IMR-90 (cell line): Measurements from ENCODE around the gene TMEM100. TPM values are rescaled to one million over a fixed set of nuclear protein-coding genes. Genes with fewer than 3 reads are reported as not detected.

Experiments used
- ATAC-seq: fragments of 200-7000 bp; cut with Tn5 transposase; 2 replicates; pipeline ENCODE4 v1.9.1; 2020; ENCODE audit warnings: low read depth, mild to moderate bottlenecking, moderate library complexity
- BruUV-seq: library from RNA; stranded (reverse); fragments of 400-500 nt; replicated peaks from 2 replicates; lab custom pipeline; 2021; lab: Mats Ljungman, UMichigan
- CTCF ChIA-PET: fragments of 300-600 bp; formaldehyde crosslinking; extraction: SDS; loops from one replicate; lab custom pipeline; 2021; ENCODE audit warnings: antibody characterized with exemption; lab: Yijun Ruan, JAX
- POLR2A ChIA-PET: fragments of 300-600 bp; sonication (Branson Sonifier 250); formaldehyde crosslinking; loops from one replicate; lab custom pipeline; 2022; ENCODE audit warnings: antibody characterized with exemption; ENCODE audit not compliant: unreplicated experiment; lab: Charles Lee
- DNase-seq: peaks from one replicate; pipeline ENCODE4 v3.0.0; 2013
- H2AFZ ChIP-seq: replicated peaks from 2 replicates; pipeline ENCODE3; 2013; ENCODE audit warnings: low read length, mild to moderate bottlenecking; ENCODE audit not compliant: poor library complexity
- H2AK5ac ChIP-seq: 2 replicates; pipeline ENCODE4 v1.6.1; 2013; ENCODE audit warnings: low read depth, low read length, inconsistent platforms
- H2AK9ac ChIP-seq: replicated peaks from 2 replicates; pipeline ENCODE3; 2013; ENCODE audit warnings: mild to moderate bottlenecking, low read depth, low read length, moderate library complexity; ENCODE audit not compliant: poor library complexity
- H2BK120ac ChIP-seq: 2 replicates; pipeline ENCODE4 v1.6.1; 2013; ENCODE audit warnings: low read depth, low read length, inconsistent platforms
- H2BK15ac ChIP-seq: 3 replicates; pipeline ENCODE4 v1.6.1; 2013; ENCODE audit warnings: low read depth, low read length, inconsistent platforms
- H2BK20ac ChIP-seq: 2 replicates; pipeline ENCODE4 v1.6.1; 2013; ENCODE audit warnings: low read depth, mild to moderate bottlenecking, inconsistent platforms, low read length, moderate library complexity
- H2BK5ac ChIP-seq: 2 replicates; pipeline ENCODE4 v1.6.1; 2013; ENCODE audit warnings: mild to moderate bottlenecking, low read depth, low read length, inconsistent platforms; ENCODE audit not compliant: poor library complexity, severe bottlenecking
- H3K14ac ChIP-seq: replicated peaks from 2 replicates; pipeline ENCODE4 v1.6.1; 2013; ENCODE audit warnings: low read depth, low read length, inconsistent platforms
- H3K18ac ChIP-seq: 2 replicates; pipeline ENCODE4 v1.6.1; 2013; ENCODE audit warnings: low read depth, low read length, control low read depth
- H3K23ac ChIP-seq: 2 replicates; pipeline ENCODE4 v1.6.1; 2013; ENCODE audit warnings: low read depth, low read length, inconsistent platforms
- H3K27ac ChIP-seq: 2 replicates; pipeline ENCODE4 v1.5.1; 2013; ENCODE audit warnings: mild to moderate bottlenecking, control low read depth, low read length; ENCODE audit not compliant: insufficient read depth
- H3K27me3 ChIP-seq: 2 replicates; pipeline ENCODE4 v1.6.1; 2013; ENCODE audit warnings: low read length; ENCODE audit not compliant: control insufficient read depth, insufficient read depth
- H3K36me3 ChIP-seq: 2 replicates; pipeline ENCODE4 v1.6.1; 2013; ENCODE audit warnings: low read length, mixed read lengths; ENCODE audit not compliant: control insufficient read depth, insufficient read depth
- H3K4ac ChIP-seq: 2 replicates; pipeline ENCODE4 v1.6.1; 2013; ENCODE audit warnings: low read depth, low read length, inconsistent platforms
- H3K4me1 ChIP-seq: 2 replicates; pipeline ENCODE4 v1.6.1; 2013; ENCODE audit warnings: low read length, mixed read lengths; ENCODE audit not compliant: control insufficient read depth, insufficient read depth
- H3K4me2 ChIP-seq: 2 replicates; pipeline ENCODE4 v1.6.1; 2013; ENCODE audit warnings: low read depth, mild to moderate bottlenecking, control low read depth, low read length, moderate library complexity
- H3K4me3 ChIP-seq: 2 replicates; pipeline ENCODE4 v1.5.1; 2013; ENCODE audit warnings: low read depth, mild to moderate bottlenecking, control low read depth, low read length, moderate library complexity; ENCODE audit not compliant: insufficient read depth
- H3K56ac ChIP-seq: 2 replicates; pipeline ENCODE4 v1.6.1; 2013; ENCODE audit warnings: low read length, inconsistent platforms; ENCODE audit not compliant: insufficient read depth; ENCODE audit errors: extremely low read depth
- H3K79me1 ChIP-seq, 2 experiments: 2 replicates each; pipeline ENCODE4 v1.6.1; 2013; ENCODE audit warnings: low read length in 2 of 2, inconsistent platforms in 1 of 2, low read depth in 1 of 2
- H3K9ac ChIP-seq: 2 replicates; pipeline ENCODE4 v1.6.1; 2013; ENCODE audit warnings: low read depth, low read length, control low read depth
- H3K9me1 ChIP-seq: 2 replicates; pipeline ENCODE4 v1.6.1; 2013; ENCODE audit warnings: low read length, inconsistent platforms; ENCODE audit not compliant: insufficient read depth
- H3K9me3 ChIP-seq: 2 replicates; pipeline ENCODE4 v1.6.1; 2013; ENCODE audit warnings: low read length; ENCODE audit not compliant: control insufficient read depth, insufficient read depth
- H4K20me1 ChIP-seq: 2 replicates; pipeline ENCODE4 v1.6.1; 2013; ENCODE audit warnings: low read length, inconsistent platforms; ENCODE audit not compliant: insufficient read depth
- H4K5ac ChIP-seq: 2 replicates; pipeline ENCODE4 v1.6.1; 2013; ENCODE audit warnings: mild to moderate bottlenecking, low read depth, low read length, control low read depth
- H4K8ac ChIP-seq, 2 experiments: 2 replicates each; pipeline ENCODE4 v1.6.1; 2013; ENCODE audit warnings: low read depth in 2 of 2, low read length in 2 of 2, control low read depth in 1 of 2, inconsistent platforms in 1 of 2
- H4K91ac ChIP-seq: 2 replicates; pipeline ENCODE4 v1.6.1; 2013; ENCODE audit warnings: low read depth, low read length, inconsistent platforms; ENCODE audit not compliant: insufficient read depth
- CEBPB ChIP-seq: IDR thresholded peaks from 2 replicates; pipeline ENCODE4 v1.6.1; 2012; ENCODE audit warnings: low read depth, low read length, improper control_type of control experiment
- CHD1 ChIP-seq: IDR thresholded peaks from 2 replicates; pipeline ENCODE4 v1.6.1; 2012; ENCODE audit warnings: low read depth, low read length, improper control_type of control experiment
- CTCF ChIP-seq: conservative IDR thresholded peaks from 2 replicates; pipeline ENCODE4 v1.5.1; 2012; ENCODE audit warnings: mild to moderate bottlenecking, low read depth, low read length, improper control_type of control experiment
- ELK1 ChIP-seq: fragments of 150-350 bp; IDR thresholded peaks from 2 replicates; pipeline ENCODE4 v1.6.1; 2016; ENCODE audit warnings: low read depth, mild to moderate bottlenecking, low read length, moderate library complexity, borderline replicate concordance
- FOS ChIP-seq: fragments of 150-350 bp; IDR thresholded peaks from 2 replicates; pipeline ENCODE4 v1.6.1; 2016; ENCODE audit warnings: low read depth, low read length
- MAFK ChIP-seq: IDR thresholded peaks from 2 replicates; pipeline ENCODE4 v1.6.1; 2012; ENCODE audit warnings: low read depth, low read length, improper control_type of control experiment
- MAZ ChIP-seq: IDR thresholded peaks from 2 replicates; pipeline ENCODE4 v1.6.1; 2012; ENCODE audit warnings: low read depth, mild to moderate bottlenecking, low read length, improper control_type of control experiment, moderate library complexity, borderline replicate concordance
- MXI1 ChIP-seq: IDR thresholded peaks from 2 replicates; pipeline ENCODE4 v1.6.1; 2012; ENCODE audit warnings: low read depth, mild to moderate bottlenecking, low read length, moderate library complexity, borderline replicate concordance
- NFE2L2 ChIP-seq: fragments of 150-350 bp; IDR thresholded peaks from 2 replicates; pipeline ENCODE4 v1.6.1; 2016; ENCODE audit warnings: low read depth, mild to moderate bottlenecking, low read length
- POLR2A ChIP-seq: IDR thresholded peaks from 2 replicates; pipeline ENCODE4 v1.6.1; 2012; ENCODE audit warnings: mild to moderate bottlenecking, low read depth, low read length
- RAD21 ChIP-seq: IDR thresholded peaks from 2 replicates; pipeline ENCODE4 v1.6.1; 2012; ENCODE audit warnings: low read length, improper control_type of control experiment
- RCOR1 ChIP-seq: IDR thresholded peaks from 2 replicates; pipeline ENCODE4 v1.6.1; 2012; ENCODE audit warnings: mild to moderate bottlenecking, low read length, improper control_type of control experiment; ENCODE audit not compliant: insufficient replicate concordance
- RFX5 ChIP-seq: IDR thresholded peaks from 2 replicates; pipeline ENCODE4 v1.8.0; 2012; ENCODE audit warnings: low read depth, mild to moderate bottlenecking, low read length, moderate library complexity
- SMC3 ChIP-seq: fragments of 150-350 bp; IDR thresholded peaks from 2 replicates; pipeline ENCODE4 v1.6.1; 2016; ENCODE audit warnings: low read depth, mild to moderate bottlenecking, antibody characterized with exemption, low read length, moderate library complexity
- USF2 ChIP-seq: fragments of 150-350 bp; IDR thresholded peaks from 2 replicates; pipeline ENCODE4 v1.6.1; 2017; ENCODE audit warnings: mild to moderate bottlenecking, antibody characterized with exemption, low read length, low read depth
- WGBS, 2 experiments: methylation state at CpG; one replicate each; pipeline versions ENCODE4 v1.1.5 to v1.1.7; 2013; ENCODE audit warnings: missing lambda C conversion rate in 2 of 2; ENCODE audit not compliant: insufficient read length in 1 of 2; ENCODE audit errors: extremely low coverage in 2 of 2; 5-methylcytosine and 5-hydroxymethylcytosine counted together
- dilution Hi-C: fragments of 300-500 bp; cut with HindIII; formaldehyde crosslinking; loops from one replicate; pipeline ENCODE4 v1.14.3; 2018; ENCODE audit warnings: low sequenced_read_pairs; ENCODE audit not compliant: unreplicated experiment
- in situ Hi-C: fragments of 300-500 bp; cut with MboI; formaldehyde crosslinking; loops from 3 replicates; pipeline ENCODE4 v1.14.3; 2019; ENCODE audit warnings: low sequenced_read_pairs, inconsistent platforms, mixed read lengths
- intact Hi-C: fragments of 100-400 bp; cut with micrococcal nuclease; formaldehyde crosslinking; loops from 2 replicates; pipeline ENCODE4 v1.10.0; 2022
- polyA plus RNA-seq, 3 experiments: library from polyadenylated mRNA; depleted of rRNA; stranded (reverse); fragments of >200 nt; gene quantifications; 2 replicates each; pipeline ENCODE4 v1.2.3, GENCODE V29; 2012; ENCODE audit warnings: low replicate concordance in 1 of 3
- total RNA-seq: library from RNA; depleted of rRNA; stranded (reverse); fragments of >200 nt; gene quantifications from 2 replicates; pipeline ENCODE4 v1.2.3, GENCODE V29; 2012

TMEM100 gene
- total and polyA plus RNA-seq, 2 of the 4 experiments (the other 2 are of a cell fraction) = 0.21 to 0.36 TPM

- H4K20me1 ChIP-seq = no peaks in the 10 kb centered on the region
- no peak overlapping the region for H3K14ac ChIP-seq
- no peaks in the 10 kb centered on the region for H3K79me1 ChIP-seq
- no peak overlapping the region for H2AK5ac ChIP-seq
- no peaks in the 10 kb centered on the region for H3K9me1 ChIP-seq
- no peaks in the 10 kb centered on the region for H3K4me1 ChIP-seq
- no peak overlapping the region for H3K4ac ChIP-seq
- no peak overlapping the region for H2AK9ac ChIP-seq
- no peak overlapping the region for H3K18ac ChIP-seq
- no peak overlapping the region for H3K4me2 ChIP-seq
- no peak overlapping the region for H2BK120ac ChIP-seq
- intact Hi-C loops (no loop called here), dilution Hi-C loops (no loop called here), in situ Hi-C loops (no loop called here)
- no peak overlapping the region for H2BK15ac ChIP-seq
- ATAC-seq (no peak; the same call in 1 of the 2 replicates), DNase-seq (no peak)
- H3K9ac ChIP-seq = no peak overlapping the region
- no peak overlapping the region for H2AFZ ChIP-seq
- no peak overlapping the region for H3K27ac ChIP-seq
- no peak overlapping the region for H3K23ac ChIP-seq
- no peak overlapping the region for H3K56ac ChIP-seq
- ChIA-PET POLR2A (interaction anchor here (0.7 kb wide), 1 partner anchor 37 kb away, joined by 3 read pairs; no protein-coding TSS in a partner anchor), CTCF (no interaction called here)
- no peak overlapping the region for H3K4me3 ChIP-seq
- WGBS, 2 experiments = 57% methylated on average over 1 of the region's 3 CpGs; no CpG with 5 or more reads in 1 of the 2 experiments
- no peaks in the 10 kb centered on the region for H3K36me3 ChIP-seq
- no peak overlapping the region for H4K8ac ChIP-seq
- no TSS peak for BruUV-seq
- H3K9me3 ChIP-seq = no peaks in the 10 kb centered on the region
- H2BK20ac ChIP-seq = no peak overlapping the region
- H3K27me3 ChIP-seq = peaks cover 2% of the 10 kb centered on the region
- no peak overlapping the region for H4K5ac ChIP-seq
- no peak overlapping the region for H2BK5ac ChIP-seq
- H4K91ac ChIP-seq = no peak overlapping the region
- TF ChIP-seq RCOR1 (no peak), MXI1 (no peak), MAFK (no peak), SMC3 (no peak), CEBPB (no peak), CTCF (no peak), CHD1 (no peak), ELK1 (no peak), MAZ (no peak), RAD21 (no peak), POLR2A (no peak), NFE2L2 (no peak), RFX5 (no peak), USF2 (no peak), FOS (no peak)
Measured at GRCh38 chr17:55673743-55674506, 48.7 kb downstream of the TMEM100 start.
